HG02623 (cell line): ENCODE results near the gene AKT3.

Experiments used
- ATAC-seq: cut with Tn5 transposase; IDR thresholded peaks from one replicate; pipeline ENCODE4 v1.9.1; 2021; ENCODE audit warnings: moderate library complexity; ENCODE audit not compliant: unreplicated experiment

AKT3 gene

GRCh38 chr1:243562473-243562872 is 287.6 kb downstream of the AKT3 start:
- no peak for ATAC-seq

GRCh38 chr1:243561588-243562319 is 288.3 kb downstream of the AKT3 start:
- ATAC-seq: no peak

GRCh38 chr1:243559575-243560162 is 290.4 kb downstream of the AKT3 start:
- no peak for ATAC-seq

- ATAC-seq: no peak
Observed at GRCh38 chr1:243558576-243558975, 291.5 kb downstream of the AKT3 start.

GRCh38 chr1:243557866-243558265 is 292.2 kb downstream of the AKT3 start:
- ATAC-seq: no peak

GRCh38 chr1:243554686-243555085 is 295.4 kb downstream of the AKT3 start:
- ATAC-seq: no peak

GRCh38 chr1:243553090-243553489 is 297.0 kb downstream of the AKT3 start:
- ATAC-seq: no peak

- no peak for ATAC-seq
Observed at GRCh38 chr1:243550276-243550675, 299.8 kb downstream of the AKT3 start.

GRCh38 chr1:243549791-243550190 is 300.3 kb downstream of the AKT3 start:
- no peak for ATAC-seq

GRCh38 chr1:243549108-243549507 is 300.9 kb downstream of the AKT3 start:
- no peak for ATAC-seq

GRCh38 chr1:243548516-243548915 is 301.5 kb downstream of the AKT3 start:
- ATAC-seq: no peak

GRCh38 chr1:243547891-243548290 is 302.2 kb downstream of the AKT3 start:
- no peak for ATAC-seq

- no peak for ATAC-seq
Observed at GRCh38 chr1:243546457-243546856, 303.6 kb downstream of the AKT3 start.

- no peak for ATAC-seq
Observed at GRCh38 chr1:243543501-243543900, 306.5 kb downstream of the AKT3 start.

- ATAC-seq: no peak
Observed at GRCh38 chr1:243542739-243543415, 307.2 kb downstream of the AKT3 start.

- no peak for ATAC-seq
Observed at GRCh38 chr1:243539636-243540035, 310.4 kb downstream of the AKT3 start.

- no peak for ATAC-seq
Observed at GRCh38 chr1:243535014-243535413, 315.0 kb downstream of the AKT3 start.

- no peak for ATAC-seq
Observed at GRCh38 chr1:243529512-243529911, 320.5 kb downstream of the AKT3 start.

- no peak for ATAC-seq
Observed at GRCh38 chr1:243528459-243529121, 321.5 kb downstream of the AKT3 start.

GRCh38 chr1:243526180-243526579 is 323.9 kb downstream of the AKT3 start:
- ATAC-seq: no peak

- ATAC-seq: no peak
Observed at GRCh38 chr1:243525085-243525487, 325.0 kb downstream of the AKT3 start.

GRCh38 chr1:243523766-243524165 is 326.3 kb downstream of the AKT3 start:
- no peak for ATAC-seq
